ENCODE measurements around the gene SRSF2.
"Not testable (repeated sequence)": the region's sequence is repeated elsewhere in the genome, so short reads cannot be mapped to it uniquely, and the experiment has no call there.

The SRSF2 gene

GRCh38 chr17:76720211-76720610 lies 16.9 kb downstream of the SRSF2 start:
- DNase-seq = no peak

- no peak for DNase-seq
Measured at GRCh38 chr17:76718516-76718915, 18.6 kb downstream of the SRSF2 start.

- DNase-seq = no peak
Measured at GRCh38 chr17:76716839-76717215, 20.3 kb downstream of the SRSF2 start.

GRCh38 chr17:76716146-76716838 lies 20.8 kb downstream of the SRSF2 start:
- DNase-seq = no peak

- DNase-seq = no peak
Measured at GRCh38 chr17:76715496-76715830, 21.7 kb downstream of the SRSF2 start.

- DNase-seq = peak; percentile 16
Measured at GRCh38 chr17:76714822-76715495, 22.2 kb downstream of the SRSF2 start.

GRCh38 chr17:76714336-76714735 lies 22.8 kb downstream of the SRSF2 start:
- no peak for DNase-seq

- no peak for DNase-seq
Measured at GRCh38 chr17:76713765-76714164, 23.4 kb downstream of the SRSF2 start.

GRCh38 chr17:76712321-76712720 lies 24.8 kb downstream of the SRSF2 start:
- DNase-seq = not testable (repeated sequence)

GRCh38 chr17:76710863-76711611 lies 26.1 kb downstream of the SRSF2 start, which contains the start of gene MXRA7:
Gene MXRA7, minus strand, starts transcription at chr17:76710965. Its CDS starts 19 bp downstream, at chr17:76710946.
- no peak for DNase-seq

GRCh38 chr17:76709951-76710862 lies 26.9 kb downstream of the SRSF2 start:
- DNase-seq = not testable (repeated sequence)

GRCh38 chr17:76709077-76709950 lies 27.8 kb downstream of the SRSF2 start:
- no peak for DNase-seq

- DNase-seq = no peak
Measured at GRCh38 chr17:76707985-76708807, 28.9 kb downstream of the SRSF2 start.

GRCh38 chr17:76706817-76707216 lies 30.3 kb downstream of the SRSF2 start:
- DNase-seq = peak; percentile 29

GRCh38 chr17:76704805-76705204 lies 32.3 kb downstream of the SRSF2 start:
- DNase-seq = no peak

- DNase-seq = no peak
Measured at GRCh38 chr17:76702941-76703637, 34.0 kb downstream of the SRSF2 start.

GRCh38 chr17:76702076-76702475 lies 35.1 kb downstream of the SRSF2 start:
- no peak for DNase-seq

GRCh38 chr17:76701471-76701967 lies 35.6 kb downstream of the SRSF2 start:
- no peak for DNase-seq

GRCh38 chr17:76700617-76701470 lies 36.3 kb downstream of the SRSF2 start:
- peak; percentile 8 for DNase-seq

Data from NCI-H1694 treated with DMSO at 0.1 percent for 48 hours (cell line).